Amygdala (tissue), 56 donors: ENCODE data around the gene ANGEL1.

Experiments used
- DNase-seq, 56 donors: peaks; one replicate each; lab custom pipeline; 2025; lab: John Stamatoyannopoulos, UW

The ANGEL1 gene

DNA sequence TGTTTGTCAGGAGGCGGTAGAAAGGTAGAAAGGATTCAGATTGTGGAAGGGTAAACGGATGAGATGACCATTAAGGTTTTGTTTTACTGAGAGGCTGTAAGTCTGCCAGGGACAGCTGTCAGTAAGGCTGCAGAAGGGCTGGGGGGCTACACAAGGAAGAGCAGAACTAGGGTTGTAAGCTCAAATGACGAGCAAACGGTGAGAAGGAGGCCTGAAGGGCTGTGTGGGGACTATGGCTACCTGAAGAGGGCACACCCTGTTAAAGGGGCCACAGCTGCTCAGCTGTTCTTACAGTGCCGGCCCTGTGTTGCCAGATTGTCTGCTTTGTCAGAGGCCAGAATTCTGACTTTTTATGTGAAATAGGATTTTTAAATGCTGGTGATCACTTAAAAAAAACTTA is 32.3 kb downstream of the ANGEL1 start:
- no peak for DNase-seq

DNA sequence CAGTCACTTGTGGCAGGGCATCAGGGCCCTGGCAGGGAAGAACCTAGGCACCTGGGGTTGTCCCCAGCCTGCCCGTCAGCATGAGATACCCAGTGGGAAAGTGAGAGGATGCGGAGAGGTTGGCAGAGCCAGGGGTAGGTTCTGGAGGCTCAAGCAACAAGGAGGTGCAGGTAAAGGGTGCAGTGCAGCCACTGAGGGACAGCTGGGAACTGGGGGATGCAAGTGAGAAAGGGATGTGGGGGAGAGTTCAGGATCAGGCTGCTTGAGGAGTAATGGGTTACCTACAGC is 32.7 kb downstream of the ANGEL1 start:
- no peak for DNase-seq

DNA sequence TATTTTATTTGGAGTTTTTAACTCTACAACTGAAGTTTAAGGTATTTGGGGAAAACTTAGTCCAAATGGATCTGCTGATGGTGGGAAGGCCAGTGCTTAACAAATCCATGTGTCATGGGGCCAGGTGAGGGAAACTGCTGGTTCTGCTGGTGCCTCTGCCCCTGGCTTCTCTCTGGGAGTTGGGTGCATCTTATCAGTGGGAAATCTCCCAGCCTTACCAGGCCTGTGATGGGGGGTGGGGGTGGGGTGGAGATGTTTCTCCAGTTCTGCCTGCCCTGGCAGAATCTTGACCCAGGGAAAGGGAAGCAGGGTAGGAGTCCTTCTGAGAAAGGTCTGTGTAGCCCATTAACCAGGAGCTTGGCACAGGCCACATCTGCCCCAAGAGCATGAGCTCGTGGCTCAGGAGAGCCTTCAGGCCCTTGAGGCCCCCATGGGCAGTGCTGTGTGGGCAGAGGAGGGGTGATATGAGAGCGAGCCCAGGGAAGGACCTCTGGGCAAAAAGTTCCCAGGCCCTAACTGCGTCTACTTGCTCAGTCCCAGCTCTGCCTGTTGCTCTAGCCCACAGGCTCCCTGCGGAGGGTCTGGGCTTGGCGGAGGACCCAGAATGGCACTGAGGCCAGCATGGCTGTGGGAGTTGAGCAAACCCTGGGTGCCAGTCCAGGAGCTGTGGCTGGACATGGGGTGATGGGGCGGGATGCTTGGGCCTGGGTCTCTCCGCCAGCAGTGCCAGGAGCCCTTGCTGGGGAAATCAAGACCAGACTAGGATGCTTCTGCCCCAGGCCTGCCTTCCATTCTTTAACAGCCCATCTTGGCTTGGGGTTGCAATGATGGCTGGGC is 33.2 kb downstream of the ANGEL1 start:
- DNase-seq = no peak

- no peak for DNase-seq
Observed at GRCh38 chr14:76778546-76779215, 34.0 kb downstream of the ANGEL1 start.

GRCh38 chr14:76777721-76778120 is 35.0 kb downstream of the ANGEL1 start:
- DNase-seq = no peak

GRCh38 chr14:76776428-76777251 is 36.0 kb downstream of the ANGEL1 start:
- peak in 1 of 56 donors; percentile 27 for DNase-seq

- no peak for DNase-seq
Observed at GRCh38 chr14:76775695-76776427, 36.8 kb downstream of the ANGEL1 start.

GRCh38 chr14:76774821-76775694 is 37.6 kb downstream of the ANGEL1 start:
- DNase-seq = no peak

- DNase-seq = no peak
Observed at GRCh38 chr14:76773956-76774820, 38.5 kb downstream of the ANGEL1 start.

- DNase-seq = peak in 6 of 56 donors; percentile 24 to 42 (median 36)
Observed at GRCh38 chr14:76773188-76773885, 39.3 kb downstream of the ANGEL1 start.

- DNase-seq = peak in 20 of 56 donors; percentile 26 to 73 (median 48)
Observed at GRCh38 chr14:76772300-76773187, 40.1 kb downstream of the ANGEL1 start.

- no peak for DNase-seq
Observed at GRCh38 chr14:76771437-76771980, 41.2 kb downstream of the ANGEL1 start.

DNA sequence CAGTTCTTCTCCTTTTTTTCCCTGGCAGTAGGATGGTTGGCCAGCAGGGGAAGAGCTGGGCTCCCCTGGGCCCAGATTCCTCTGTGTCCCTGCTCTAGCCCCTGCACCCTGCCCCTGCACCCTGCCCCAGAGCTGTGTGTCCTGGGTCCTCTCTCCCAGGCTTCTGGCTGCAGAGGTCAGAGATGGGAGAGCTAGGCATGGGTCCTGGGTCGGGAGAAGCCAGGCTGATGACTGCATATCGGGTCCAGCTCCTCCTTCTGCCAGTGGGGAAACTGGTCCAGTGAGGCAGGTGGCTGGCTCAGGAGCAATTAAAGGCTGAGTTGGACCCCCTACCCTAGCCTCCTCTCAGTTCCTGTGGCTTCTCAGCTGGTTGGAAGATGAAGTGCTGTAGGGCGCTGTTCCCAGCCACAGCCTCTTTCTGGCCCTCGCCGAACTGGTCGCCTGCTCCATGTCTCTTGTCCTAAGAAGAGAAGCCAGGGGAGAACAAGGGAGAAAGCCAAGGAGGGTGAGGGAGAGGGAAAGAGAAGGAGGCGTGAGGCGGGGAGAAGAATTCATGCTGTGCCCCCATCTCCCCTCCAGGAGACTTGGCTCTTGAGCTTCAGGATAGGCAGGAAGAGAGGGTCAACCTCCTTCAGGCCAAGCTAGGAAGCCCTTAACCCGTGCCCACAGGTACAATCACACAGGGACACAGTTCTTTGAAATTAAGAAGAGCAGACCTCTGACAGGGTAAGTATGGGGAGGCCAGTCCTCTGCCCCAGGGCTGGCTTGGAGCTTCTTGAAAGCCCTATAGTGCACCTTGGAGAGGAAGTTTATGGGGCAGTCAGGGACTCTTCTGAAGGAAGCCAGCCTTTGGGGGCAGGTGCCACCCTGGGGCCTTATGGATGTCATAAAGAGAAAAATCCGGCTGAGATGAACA is 41.9 kb downstream of the ANGEL1 start:
- peak in 1 of 56 donors; percentile 32 for DNase-seq

- DNase-seq = no peak
Observed at GRCh38 chr14:76769636-76770292, 42.9 kb downstream of the ANGEL1 start.
